B cell (primary cell): ENCODE measurements around the gene B4GALNT3. TPM values are rescaled to one million over a fixed set of nuclear protein-coding genes. Genes with fewer than 3 reads are reported as not detected.

Experiments
- ATAC-seq: fragments of 200-7000 bp; cut with Tn5 transposase; one replicate; pipeline ENCODE4 v1.10.0; 2021; ENCODE audit warnings: low read depth, mild to moderate bottlenecking, moderate number of reproducible peaks, moderate library complexity
- CTCF ChIA-PET: fragments of 350-600 bp; sonication (Branson Sonifier 250); formaldehyde crosslinking; loops from one replicate; lab custom pipeline; 2021; ENCODE audit warnings: antibody characterized with exemption, inconsistent platforms; lab: Charles Lee
- POLR2A ChIA-PET: fragments of 350-600 bp; sonication (Branson Sonifier 250); formaldehyde crosslinking; loops from one replicate; lab custom pipeline; 2021; ENCODE audit warnings: antibody characterized with exemption; lab: Charles Lee
- DNase-seq: peaks from one replicate; pipeline ENCODE4 v3.0.0; 2013
- H2AFZ ChIP-seq: 2 replicates; pipeline ENCODE4 v1.6.1; 2012; ENCODE audit warnings: mild to moderate bottlenecking, low read depth, low read length; ENCODE audit not compliant: insufficient read depth, poor library complexity, severe bottlenecking
- H3K27ac ChIP-seq, 2 donors: 1 replicate in 1 of 2; 2 replicates in 1 of 2; pipeline ENCODE4 v1.5.1; 2012 to 2013; ENCODE audit warnings: low read length in 2 of 2, mild to moderate bottlenecking in 2 of 2, moderate library complexity in 1 of 2
- H3K27me3 ChIP-seq, 4 experiments: fragments of 200-600 bp in 1 of 4; sonication (generic) in 1 of 4; replicated peaks in 1 of 4; 1 replicate in 2 of 4; 2 replicates in 2 of 4; pipeline versions ENCODE4 v1.6.1 to v1.7.0; 2013 to 2016; ENCODE audit warnings: low read length in 3 of 4, mild to moderate bottlenecking in 2 of 4, mixed read lengths in 1 of 4, moderate library complexity in 1 of 4; ENCODE audit not compliant: insufficient read depth in 4 of 4, control insufficient read depth in 3 of 4; ENCODE audit errors: control extremely low read depth in 1 of 4
- H3K36me3 ChIP-seq, 2 experiments: replicated peaks in 1 of 2; 1 replicate in 1 of 2; 2 replicates in 1 of 2; pipeline versions ENCODE4 v1.6.1 to v1.7.1; 2013; ENCODE audit warnings: low read length in 1 of 2; ENCODE audit not compliant: insufficient read depth in 2 of 2, control insufficient read depth in 1 of 2; ENCODE audit errors: control extremely low read depth in 1 of 2, extremely low read depth in 1 of 2
- H3K4me1 ChIP-seq, 2 donors: fragments of 200-600 bp in 1 of 2; sonication (generic) in 1 of 2; 1 replicate in 1 of 2; 2 replicates in 1 of 2; pipeline versions ENCODE4 v1.5.1 to v1.6.1; 2013 to 2017; ENCODE audit warnings: low read length in 2 of 2; ENCODE audit not compliant: control insufficient read depth in 2 of 2, insufficient read depth in 2 of 2
- H3K4me2 ChIP-seq: replicated peaks from 2 replicates; pipeline ENCODE3; 2012; ENCODE audit warnings: mild to moderate bottlenecking, low read depth, low read length; ENCODE audit not compliant: poor library complexity, severe bottlenecking
- H3K4me3 ChIP-seq, 5 experiments: fragments of 200-600 bp in 1 of 5; sonication (generic) in 1 of 5; 1 replicate in 3 of 5; 2 replicates in 2 of 5; pipeline versions ENCODE4 v1.5.1 to v1.7.0; 2011 to 2016; ENCODE audit warnings: low read length in 4 of 5, mild to moderate bottlenecking in 4 of 5, low read depth in 2 of 5, control low read depth in 1 of 5, moderate library complexity in 1 of 5; ENCODE audit not compliant: insufficient read depth in 1 of 5; ENCODE audit errors: control extremely low read depth in 1 of 5, extremely low read depth in 1 of 5
- H3K79me2 ChIP-seq: fragments of 200-600 bp; sonication (generic); one replicate; pipeline ENCODE4 v1.6.0; 2016; ENCODE audit warnings: low read length; ENCODE audit not compliant: control insufficient read depth, insufficient read depth
- H3K9ac ChIP-seq: fragments of 200-600 bp; sonication (generic); 2 replicates; pipeline ENCODE4 v1.6.1; 2017; ENCODE audit warnings: mild to moderate bottlenecking, low read length, moderate library complexity
- H3K9me3 ChIP-seq, 3 donors: one replicate each; pipeline versions ENCODE4 v1.6.1 to v1.7.1; 2013; ENCODE audit warnings: low read length in 2 of 3; ENCODE audit not compliant: control insufficient read depth in 2 of 3, insufficient read depth in 1 of 3; ENCODE audit errors: control extremely low read depth in 1 of 3
- H4K20me1 ChIP-seq: 2 replicates; pipeline ENCODE4 v1.6.0; 2012; ENCODE audit warnings: mild to moderate bottlenecking, low read length; ENCODE audit not compliant: insufficient read depth, control insufficient read depth, poor library complexity, severe bottlenecking
- H3K27ac Mint-ChIP-seq: one replicate; pipeline ENCODE4 v1.8.0; 2021; ENCODE audit warnings: mixed read lengths
- H3K27me3 Mint-ChIP-seq: one replicate; pipeline ENCODE4 v1.8.0; 2021; ENCODE audit warnings: mixed read lengths
- H3K4me1 Mint-ChIP-seq: one replicate; pipeline ENCODE4 v1.8.0; 2021; ENCODE audit warnings: mixed read lengths
- H3K4me3 Mint-ChIP-seq: one replicate; pipeline ENCODE4 v1.8.0; 2021; ENCODE audit warnings: mixed read lengths
- H3K9me3 Mint-ChIP-seq: one replicate; pipeline ENCODE4 v1.8.0; 2022; ENCODE audit warnings: mixed read lengths; ENCODE audit not compliant: insufficient read depth
- EZH2 ChIP-seq: IDR thresholded peaks from 2 replicates; pipeline ENCODE4 v1.6.1; 2012; ENCODE audit warnings: borderline replicate concordance, low read depth, mild to moderate bottlenecking, moderate library complexity, low read length; ENCODE audit not compliant: insufficient read depth, poor library complexity, severe bottlenecking
- WGBS: methylation state at CpG from one replicate; pipeline ENCODE4 v1.1.5; 2013; ENCODE audit warnings: missing lambda C conversion rate; ENCODE audit not compliant: insufficient coverage; 5-methylcytosine and 5-hydroxymethylcytosine counted together
- intact Hi-C: fragments of 100-400 bp; cut with micrococcal nuclease; formaldehyde crosslinking; loops from one replicate; pipeline ENCODE4 v1.10.0; 2022
- polyA plus RNA-seq: library from polyadenylated mRNA; depleted of rRNA; stranded (reverse); fragments of >200 nt; gene quantifications from 2 replicates; pipeline ENCODE4 v1.2.3, GENCODE V29; 2012
- total RNA-seq, 2 donors: library from RNA; stranded (reverse); fragments of 120-200 nt in 1 of 2; gene quantifications; 1 replicate in 1 of 2; 2 replicates in 1 of 2; pipeline versions ENCODE4 v1.2.3 to v1.2.4, GENCODE V29; 2013 to 2022
- TF ChIP-seq, protein P1 (sequence below): fragments of 200-600 bp; IDR thresholded peaks from one replicate; pipeline ENCODE4 v1.8.0; 2022; ENCODE audit warnings: antibody characterized with exemption, mild to moderate bottlenecking

The B4GALNT3 gene
- total and polyA plus RNA-seq, 2 donors (not counting 1 experiment from before 2014, with no cell fraction given) = 0.25 TPM; not detected in 1

GRCh38 chr12:501722-502447 lies 42.1 kb downstream of the B4GALNT3 start:
- DNase-seq (no peak), ATAC-seq (no peak)
- WGBS = 95% methylated on average over 12 of the region's 14 CpGs
- Histone ChIP-seq H3K4me1 (no peaks in the 10 kb centered on the region), H3K27ac (no peak overlapping the region), H3K79me2 (no peaks in the 10 kb centered on the region), H3K4me3 (no peak overlapping the region), H3K9ac (no peak overlapping the region), H3K36me3 (no peaks in the 10 kb centered on the region), H2AFZ (no peak overlapping the region), H3K27me3 (peaks cover 0 to 5% (median 0%) of the 10 kb centered on the region in 4 experiments), H3K9me3 (no peaks in the 10 kb centered on the region), H3K4me2 (no peak overlapping the region), H4K20me1 (no peaks in the 10 kb centered on the region)
- TF ChIP-seq, protein P1, sequence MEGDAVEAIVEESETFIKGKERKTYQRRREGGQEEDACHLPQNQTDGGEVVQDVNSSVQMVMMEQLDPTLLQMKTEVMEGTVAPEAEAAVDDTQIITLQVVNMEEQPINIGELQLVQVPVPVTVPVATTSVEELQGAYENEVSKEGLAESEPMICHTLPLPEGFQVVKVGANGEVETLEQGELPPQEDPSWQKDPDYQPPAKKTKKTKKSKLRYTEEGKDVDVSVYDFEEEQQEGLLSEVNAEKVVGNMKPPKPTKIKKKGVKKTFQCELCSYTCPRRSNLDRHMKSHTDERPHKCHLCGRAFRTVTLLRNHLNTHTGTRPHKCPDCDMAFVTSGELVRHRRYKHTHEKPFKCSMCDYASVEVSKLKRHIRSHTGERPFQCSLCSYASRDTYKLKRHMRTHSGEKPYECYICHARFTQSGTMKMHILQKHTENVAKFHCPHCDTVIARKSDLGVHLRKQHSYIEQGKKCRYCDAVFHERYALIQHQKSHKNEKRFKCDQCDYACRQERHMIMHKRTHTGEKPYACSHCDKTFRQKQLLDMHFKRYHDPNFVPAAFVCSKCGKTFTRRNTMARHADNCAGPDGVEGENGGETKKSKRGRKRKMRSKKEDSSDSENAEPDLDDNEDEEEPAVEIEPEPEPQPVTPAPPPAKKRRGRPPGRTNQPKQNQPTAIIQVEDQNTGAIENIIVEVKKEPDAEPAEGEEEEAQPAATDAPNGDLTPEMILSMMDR = no peak
- no peak for TF ChIP-seq EZH2
- Mint-ChIP-seq H3K27ac (no peak overlapping the region), H3K27me3 (peaks cover 43% of the 10 kb centered on the region), H3K4me1 (no peaks in the 10 kb centered on the region), H3K9me3 (no peaks in the 10 kb centered on the region), H3K4me3 (no peak overlapping the region)
- POLR2A ChIA-PET = no interaction called here
- CTCF ChIA-PET = no interaction called here
- intact Hi-C loops = no loop called here

DNA sequence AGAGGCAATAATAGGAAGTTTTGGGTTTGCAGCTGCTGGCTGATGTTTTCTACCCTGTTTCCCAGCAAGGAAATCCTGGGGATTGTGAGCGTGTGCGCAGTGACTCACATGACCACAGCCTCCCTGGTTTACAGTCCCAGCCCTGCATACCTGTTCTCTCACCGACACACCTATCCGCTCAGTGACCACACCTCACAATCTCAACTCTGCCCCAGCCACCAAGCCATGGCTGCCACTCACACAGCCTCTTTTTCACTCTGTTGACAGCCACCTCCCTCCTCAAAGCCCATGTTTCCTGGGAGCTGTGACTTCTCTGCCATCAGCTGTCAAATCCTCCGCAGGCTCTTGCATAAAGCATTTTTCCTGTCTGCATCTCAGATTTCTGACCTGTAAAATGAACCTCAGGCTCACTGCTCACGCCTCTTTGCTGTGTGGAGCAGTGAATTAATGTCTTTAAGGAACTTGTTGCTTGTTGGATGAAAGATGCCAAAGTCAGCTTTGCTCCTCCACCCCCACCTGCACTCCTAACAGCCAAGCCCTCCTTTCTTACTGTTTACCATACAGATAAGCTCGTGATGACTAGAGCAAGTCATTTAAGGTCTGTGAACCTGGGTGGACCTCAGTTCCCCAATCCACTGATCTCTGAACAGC lies 43.5 kb downstream of the B4GALNT3 start:
- CTCF ChIA-PET = no interaction called here
- ATAC-seq = no peak

More for the DNA sequence above, 43.5 kb downstream of the B4GALNT3 start:
- H3K4me3 Mint-ChIP-seq = no peak overlapping the region
- Histone ChIP-seq H3K4me3 (no peak overlapping the region), H3K4me2 (no peak overlapping the region), H2AFZ (no peak overlapping the region), H3K9me3 (no peaks in the 10 kb centered on the region), H3K27ac (no peak overlapping the region), H4K20me1 (no peaks in the 10 kb centered on the region), H3K4me1 (no peaks in the 10 kb centered on the region), H3K9ac (no peak overlapping the region), H3K27me3 (peaks cover 0 to 5% (median 0%) of the 10 kb centered on the region in 4 experiments), H3K36me3 (no peaks in the 10 kb centered on the region), H3K79me2 (no peaks in the 10 kb centered on the region)
- POLR2A ChIA-PET = no interaction called here
- peaks cover 38% of the 10 kb centered on the region for H3K27me3 Mint-ChIP-seq
- 27% methylated on average over 6 of the region's 7 CpGs for WGBS
- no peak overlapping the region for H3K27ac Mint-ChIP-seq
- intact Hi-C loops = no loop called here
- TF ChIP-seq, protein P1 = no peak
- no peak for TF ChIP-seq EZH2
- no peak for DNase-seq
- no peaks in the 10 kb centered on the region for H3K4me1 Mint-ChIP-seq
- no peaks in the 10 kb centered on the region for H3K9me3 Mint-ChIP-seq
